ENCODE data around the gene MOCOS. TPM values are rescaled to one million over a fixed set of nuclear protein-coding genes. Genes with fewer than 3 reads are reported as not detected.

Gene MOCOS
- total and polyA plus RNA-seq, 4 donors, result 1.9 to 27.0 (median 17.0) TPM

DNA sequence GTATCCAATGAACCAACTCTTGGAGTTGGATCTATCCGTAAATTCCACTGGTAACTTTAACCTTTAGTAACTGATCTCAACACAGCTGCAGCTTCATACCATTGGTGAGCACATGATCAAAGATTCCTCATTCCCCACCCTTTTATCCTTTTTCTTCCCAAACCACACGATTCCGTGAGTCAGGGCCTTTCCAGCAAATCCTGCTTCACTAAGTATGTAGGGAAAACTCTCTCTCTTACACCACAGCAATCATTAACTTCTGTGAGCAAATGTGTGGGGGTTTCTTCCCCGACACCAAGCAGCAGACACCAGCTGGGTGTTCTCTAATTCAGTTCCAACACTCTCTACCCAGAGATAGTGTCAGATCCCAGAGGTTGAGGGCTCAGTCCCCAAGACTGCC lies 34.1 kb upstream of the MOCOS start:
- no peaks in the 10 kb centered on the region for H3K9me3 ChIP-seq (ENCODE audit: control insufficient read depth in 4 of 4, low read length in 3 of 4)
- no peak overlapping the region for H3K4me3 ChIP-seq (ENCODE audit: low read depth in 1 of 3, low read length in 3 of 3)
- peak overlapping the region in 1 of 2 donors; percentile 5 for H3K9ac ChIP-seq (ENCODE audit: low read depth in 1 of 2, low read length in 2 of 2)
- peaks cover 8 to 30% (median 18%) of the 10 kb centered on the region in 4 donors for H3K4me1 ChIP-seq (ENCODE audit: control insufficient read depth in 4 of 4, insufficient read depth in 4 of 4, low read length in 3 of 4)
- no peaks in the 10 kb centered on the region for H3K27me3 ChIP-seq (ENCODE audit: control insufficient read depth in 4 of 4, insufficient read depth in 4 of 4, low read length in 3 of 4)
- no peak for DNase-seq (ENCODE audit: low spot score)
- H3K36me3 ChIP-seq (ENCODE audit: control insufficient read depth in 4 of 4, insufficient read depth in 3 of 4, low read depth in 1 of 4, low read length in 3 of 4), result peaks cover 5 to 37% (median 19%) of the 10 kb centered on the region in 4 donors
- TF ChIP-seq TAF1 (conservative IDR thresholded peaks at IDR 0.05) (peak; percentile 64), RAD21 (IDR thresholded peaks at IDR 0.05) (peak; percentile 28 to 39), EGR1 (IDR thresholded peaks at IDR 0.05; ENCODE audit: low read depth in 2 of 2) (no peak), HNF4G (IDR thresholded peaks at IDR 0.05) (no peak), JUND (IDR thresholded peaks at IDR 0.05) (peak in 1 of 2 donors; percentile 24), YY1 (IDR thresholded peaks at IDR 0.05) (no peak), GABPA (IDR thresholded peaks at IDR 0.05 in 1 of 2, conservative IDR thresholded peaks at IDR 0.05 in 1 of 2) (no peak), SP1 (IDR thresholded peaks at IDR 0.05) (no peak), FOXA2 (IDR thresholded peaks at IDR 0.05) (no peak), HNF4A (conservative IDR thresholded peaks at IDR 0.05) (peak; percentile 42 to 47), FOXA1 (IDR thresholded peaks at IDR 0.05) (no peak), RXRA (IDR thresholded peaks at IDR 0.05) (peak; percentile 49 to 58), NR2F2 (IDR thresholded peaks at IDR 0.05) (no peak)
- TF ChIP-seq, protein P1, sequence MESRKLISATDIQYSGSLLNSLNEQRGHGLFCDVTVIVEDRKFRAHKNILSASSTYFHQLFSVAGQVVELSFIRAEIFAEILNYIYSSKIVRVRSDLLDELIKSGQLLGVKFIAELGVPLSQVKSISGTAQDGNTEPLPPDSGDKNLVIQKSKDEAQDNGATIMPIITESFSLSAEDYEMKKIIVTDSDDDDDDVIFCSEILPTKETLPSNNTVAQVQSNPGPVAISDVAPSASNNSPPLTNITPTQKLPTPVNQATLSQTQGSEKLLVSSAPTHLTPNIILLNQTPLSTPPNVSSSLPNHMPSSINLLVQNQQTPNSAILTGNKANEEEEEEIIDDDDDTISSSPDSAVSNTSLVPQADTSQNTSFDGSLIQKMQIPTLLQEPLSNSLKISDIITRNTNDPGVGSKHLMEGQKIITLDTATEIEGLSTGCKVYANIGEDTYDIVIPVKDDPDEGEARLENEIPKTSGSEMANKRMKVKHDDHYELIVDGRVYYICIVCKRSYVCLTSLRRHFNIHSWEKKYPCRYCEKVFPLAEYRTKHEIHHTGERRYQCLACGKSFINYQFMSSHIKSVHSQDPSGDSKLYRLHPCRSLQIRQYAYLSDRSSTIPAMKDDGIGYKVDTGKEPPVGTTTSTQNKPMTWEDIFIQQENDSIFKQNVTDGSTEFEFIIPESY (IDR thresholded peaks at IDR 0.05), result no peak
- TF ChIP-seq, protein P2, sequence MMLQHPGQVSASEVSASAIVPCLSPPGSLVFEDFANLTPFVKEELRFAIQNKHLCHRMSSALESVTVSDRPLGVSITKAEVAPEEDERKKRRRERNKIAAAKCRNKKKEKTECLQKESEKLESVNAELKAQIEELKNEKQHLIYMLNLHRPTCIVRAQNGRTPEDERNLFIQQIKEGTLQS (IDR thresholded peaks at IDR 0.05), result no peak
- TF ChIP-seq, protein P3, sequence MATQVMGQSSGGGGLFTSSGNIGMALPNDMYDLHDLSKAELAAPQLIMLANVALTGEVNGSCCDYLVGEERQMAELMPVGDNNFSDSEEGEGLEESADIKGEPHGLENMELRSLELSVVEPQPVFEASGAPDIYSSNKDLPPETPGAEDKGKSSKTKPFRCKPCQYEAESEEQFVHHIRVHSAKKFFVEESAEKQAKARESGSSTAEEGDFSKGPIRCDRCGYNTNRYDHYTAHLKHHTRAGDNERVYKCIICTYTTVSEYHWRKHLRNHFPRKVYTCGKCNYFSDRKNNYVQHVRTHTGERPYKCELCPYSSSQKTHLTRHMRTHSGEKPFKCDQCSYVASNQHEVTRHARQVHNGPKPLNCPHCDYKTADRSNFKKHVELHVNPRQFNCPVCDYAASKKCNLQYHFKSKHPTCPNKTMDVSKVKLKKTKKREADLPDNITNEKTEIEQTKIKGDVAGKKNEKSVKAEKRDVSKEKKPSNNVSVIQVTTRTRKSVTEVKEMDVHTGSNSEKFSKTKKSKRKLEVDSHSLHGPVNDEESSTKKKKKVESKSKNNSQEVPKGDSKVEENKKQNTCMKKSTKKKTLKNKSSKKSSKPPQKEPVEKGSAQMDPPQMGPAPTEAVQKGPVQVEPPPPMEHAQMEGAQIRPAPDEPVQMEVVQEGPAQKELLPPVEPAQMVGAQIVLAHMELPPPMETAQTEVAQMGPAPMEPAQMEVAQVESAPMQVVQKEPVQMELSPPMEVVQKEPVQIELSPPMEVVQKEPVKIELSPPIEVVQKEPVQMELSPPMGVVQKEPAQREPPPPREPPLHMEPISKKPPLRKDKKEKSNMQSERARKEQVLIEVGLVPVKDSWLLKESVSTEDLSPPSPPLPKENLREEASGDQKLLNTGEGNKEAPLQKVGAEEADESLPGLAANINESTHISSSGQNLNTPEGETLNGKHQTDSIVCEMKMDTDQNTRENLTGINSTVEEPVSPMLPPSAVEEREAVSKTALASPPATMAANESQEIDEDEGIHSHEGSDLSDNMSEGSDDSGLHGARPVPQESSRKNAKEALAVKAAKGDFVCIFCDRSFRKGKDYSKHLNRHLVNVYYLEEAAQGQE (IDR thresholded peaks at IDR 0.05), result peak; percentile 58
- TF ChIP-seq, protein P4, sequence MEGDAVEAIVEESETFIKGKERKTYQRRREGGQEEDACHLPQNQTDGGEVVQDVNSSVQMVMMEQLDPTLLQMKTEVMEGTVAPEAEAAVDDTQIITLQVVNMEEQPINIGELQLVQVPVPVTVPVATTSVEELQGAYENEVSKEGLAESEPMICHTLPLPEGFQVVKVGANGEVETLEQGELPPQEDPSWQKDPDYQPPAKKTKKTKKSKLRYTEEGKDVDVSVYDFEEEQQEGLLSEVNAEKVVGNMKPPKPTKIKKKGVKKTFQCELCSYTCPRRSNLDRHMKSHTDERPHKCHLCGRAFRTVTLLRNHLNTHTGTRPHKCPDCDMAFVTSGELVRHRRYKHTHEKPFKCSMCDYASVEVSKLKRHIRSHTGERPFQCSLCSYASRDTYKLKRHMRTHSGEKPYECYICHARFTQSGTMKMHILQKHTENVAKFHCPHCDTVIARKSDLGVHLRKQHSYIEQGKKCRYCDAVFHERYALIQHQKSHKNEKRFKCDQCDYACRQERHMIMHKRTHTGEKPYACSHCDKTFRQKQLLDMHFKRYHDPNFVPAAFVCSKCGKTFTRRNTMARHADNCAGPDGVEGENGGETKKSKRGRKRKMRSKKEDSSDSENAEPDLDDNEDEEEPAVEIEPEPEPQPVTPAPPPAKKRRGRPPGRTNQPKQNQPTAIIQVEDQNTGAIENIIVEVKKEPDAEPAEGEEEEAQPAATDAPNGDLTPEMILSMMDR (IDR thresholded peaks at IDR 0.05; ENCODE audit: low read depth, low read length, missing input control), result no peak
- TF ChIP-seq, protein P5, sequence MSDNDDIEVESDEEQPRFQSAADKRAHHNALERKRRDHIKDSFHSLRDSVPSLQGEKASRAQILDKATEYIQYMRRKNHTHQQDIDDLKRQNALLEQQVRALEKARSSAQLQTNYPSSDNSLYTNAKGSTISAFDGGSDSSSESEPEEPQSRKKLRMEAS (IDR thresholded peaks at IDR 0.05), result no peak
- peak overlapping the region; percentile 61 to 72 for H3K27ac ChIP-seq (ENCODE audit: low read depth in 1 of 2, low read length in 2 of 2)
- 38% methylated on average over 4 of the region's 4 CpGs for WGBS

All from liver (tissue), 9 donors.